ENCODE data around the gene RIN3. TPM values are rescaled to one million over a fixed set of nuclear protein-coding genes. Genes with fewer than 3 reads are reported as not detected.

Gene RIN3
- total RNA-seq, 2 donors from 2014 or later, result 6.6 to 11.8 TPM

DNA sequence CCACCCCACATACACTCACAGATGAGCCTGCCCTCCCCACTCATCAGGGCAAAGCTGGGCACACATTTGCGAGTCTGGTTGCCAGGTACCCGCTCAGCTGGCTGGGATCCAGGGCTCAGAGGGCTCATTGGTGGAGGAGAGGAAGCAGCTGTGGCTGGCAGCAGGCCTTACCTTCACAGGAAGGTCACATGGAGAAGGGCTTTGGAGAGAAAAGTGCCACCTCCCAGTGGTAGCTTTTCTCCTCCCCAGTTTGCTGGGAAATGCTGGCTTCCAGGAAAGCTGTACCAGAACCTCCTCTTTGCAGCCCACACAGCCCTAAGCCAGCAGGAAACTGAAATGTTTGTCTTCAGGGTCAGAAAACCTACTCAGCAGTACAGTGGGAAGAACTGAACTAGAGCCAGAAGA lies 179.2 kb downstream of the RIN3 start:
- DNase-seq (ENCODE audit: low spot score), result no peak
- H3K36me3 ChIP-seq, result no peaks in the 10 kb centered on the region
- peak overlapping the region; percentile 40 to 49 for H3K27ac ChIP-seq
- TF ChIP-seq, protein P1, sequence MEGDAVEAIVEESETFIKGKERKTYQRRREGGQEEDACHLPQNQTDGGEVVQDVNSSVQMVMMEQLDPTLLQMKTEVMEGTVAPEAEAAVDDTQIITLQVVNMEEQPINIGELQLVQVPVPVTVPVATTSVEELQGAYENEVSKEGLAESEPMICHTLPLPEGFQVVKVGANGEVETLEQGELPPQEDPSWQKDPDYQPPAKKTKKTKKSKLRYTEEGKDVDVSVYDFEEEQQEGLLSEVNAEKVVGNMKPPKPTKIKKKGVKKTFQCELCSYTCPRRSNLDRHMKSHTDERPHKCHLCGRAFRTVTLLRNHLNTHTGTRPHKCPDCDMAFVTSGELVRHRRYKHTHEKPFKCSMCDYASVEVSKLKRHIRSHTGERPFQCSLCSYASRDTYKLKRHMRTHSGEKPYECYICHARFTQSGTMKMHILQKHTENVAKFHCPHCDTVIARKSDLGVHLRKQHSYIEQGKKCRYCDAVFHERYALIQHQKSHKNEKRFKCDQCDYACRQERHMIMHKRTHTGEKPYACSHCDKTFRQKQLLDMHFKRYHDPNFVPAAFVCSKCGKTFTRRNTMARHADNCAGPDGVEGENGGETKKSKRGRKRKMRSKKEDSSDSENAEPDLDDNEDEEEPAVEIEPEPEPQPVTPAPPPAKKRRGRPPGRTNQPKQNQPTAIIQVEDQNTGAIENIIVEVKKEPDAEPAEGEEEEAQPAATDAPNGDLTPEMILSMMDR (IDR thresholded peaks at IDR 0.05), result no peak
- no peaks in the 10 kb centered on the region for H3K27me3 ChIP-seq
- no peak overlapping the region for H3K4me3 ChIP-seq
- H3K4me1 ChIP-seq, result peaks cover 0 to 29% of the 10 kb centered on the region in 2 donors
- no peaks in the 10 kb centered on the region for H3K9me3 ChIP-seq

DNA sequence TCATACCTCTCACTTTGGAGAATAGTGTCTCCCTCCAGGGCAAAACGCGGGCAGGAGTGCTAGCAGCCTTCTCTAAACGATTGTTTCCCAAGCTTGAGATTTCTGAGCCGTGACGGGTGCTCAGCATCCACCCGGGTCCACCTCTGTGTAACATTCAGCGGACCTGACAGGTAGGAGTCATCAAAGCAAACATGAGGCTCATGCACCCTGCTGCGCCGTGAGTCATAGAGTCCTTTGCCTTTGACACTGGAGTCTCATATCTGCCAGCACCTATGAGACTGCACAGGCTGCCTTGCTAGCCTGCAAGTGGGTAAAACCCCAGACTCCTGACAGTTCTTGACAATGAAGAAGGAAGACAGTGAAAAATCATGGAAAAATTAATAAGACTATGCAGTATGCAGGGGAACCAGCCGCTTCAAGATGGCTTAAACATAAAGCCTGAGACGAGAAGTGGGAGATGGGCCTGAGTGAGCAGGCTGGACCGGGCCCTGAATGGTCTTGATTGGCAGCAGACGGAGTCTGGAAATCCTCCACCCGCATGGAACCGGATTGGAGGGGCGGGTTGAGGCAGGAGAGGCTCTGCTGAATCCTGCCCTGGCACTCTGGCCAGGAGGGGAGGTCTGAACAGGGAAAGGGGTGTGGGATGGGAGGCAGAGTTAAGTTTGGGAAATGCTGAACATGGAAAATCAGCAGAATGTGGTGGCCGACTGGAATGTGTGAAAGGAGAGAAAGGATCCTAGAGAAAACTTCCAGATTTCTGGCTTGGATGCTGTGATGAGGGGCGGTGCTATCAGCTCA lies 180.6 kb downstream of the RIN3 start:
- peaks cover 0 to 29% of the 10 kb centered on the region in 2 donors for H3K4me1 ChIP-seq
- H3K4me3 ChIP-seq, result no peak overlapping the region
- no peak for DNase-seq (ENCODE audit: low spot score)
- no peaks in the 10 kb centered on the region for H3K9me3 ChIP-seq
- no peak overlapping the region for H3K27ac ChIP-seq
- TF ChIP-seq, protein P1 (IDR thresholded peaks at IDR 0.05), result no peak
- no peaks in the 10 kb centered on the region for H3K27me3 ChIP-seq
- H3K36me3 ChIP-seq, result no peaks in the 10 kb centered on the region

DNA sequence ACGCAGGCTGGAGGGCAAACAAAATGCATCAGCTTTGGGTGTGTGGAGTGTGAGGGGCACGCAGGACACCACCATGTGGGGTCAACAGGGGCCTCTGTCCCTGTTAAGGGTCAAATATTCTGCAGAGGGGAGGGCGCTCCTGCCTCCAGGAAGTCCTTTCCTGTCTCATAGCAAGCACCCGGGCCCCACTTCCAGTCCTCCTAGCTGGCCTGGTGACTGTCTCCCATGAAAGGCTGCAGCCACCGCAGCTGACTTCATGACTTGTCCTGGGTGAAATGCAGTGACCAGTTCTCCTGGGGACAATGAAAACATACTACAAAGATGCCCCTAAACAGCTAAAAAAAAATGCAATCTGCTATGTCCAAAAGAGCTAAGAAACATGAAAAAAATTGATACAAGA lies 181.2 kb downstream of the RIN3 start:
- DNase-seq (ENCODE audit: low spot score), result no peak
- TF ChIP-seq, protein P1 (IDR thresholded peaks at IDR 0.05), result no peak
- H3K27me3 ChIP-seq, result no peaks in the 10 kb centered on the region

DNA sequence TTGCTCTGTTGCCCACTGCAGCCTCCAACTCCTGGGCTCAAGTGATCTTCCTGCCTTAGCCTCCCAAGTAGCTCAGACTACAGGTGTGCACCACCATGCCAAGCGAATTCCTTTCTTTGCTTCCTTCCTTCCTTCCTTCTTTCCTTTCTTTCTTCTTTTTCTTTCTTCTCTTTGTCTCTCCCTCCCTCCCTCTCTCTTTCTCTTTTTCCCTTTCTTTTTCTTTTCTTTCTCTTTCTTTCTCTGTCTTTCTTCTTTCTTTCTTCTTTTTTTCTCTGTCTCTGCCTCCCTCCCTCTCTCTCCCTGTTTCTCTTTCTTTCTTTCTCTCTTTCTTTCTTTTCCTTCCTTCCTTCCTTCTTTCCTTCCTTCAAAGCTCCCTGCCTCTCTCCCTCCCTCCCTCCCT lies 182.0 kb downstream of the RIN3 start:
- TF ChIP-seq, protein P1 (IDR thresholded peaks at IDR 0.05), result no peak
- H3K4me1 ChIP-seq, result peaks cover 0 to 29% of the 10 kb centered on the region in 2 donors
- H3K4me3 ChIP-seq, result no peak overlapping the region
- no peaks in the 10 kb centered on the region for H3K9me3 ChIP-seq
- no peak overlapping the region for H3K27ac ChIP-seq
- no peaks in the 10 kb centered on the region for H3K36me3 ChIP-seq
- DNase-seq (ENCODE audit: low spot score), result no peak
- H3K27me3 ChIP-seq, result no peaks in the 10 kb centered on the region

More for the DNA sequence above, 181.2 kb downstream of the RIN3 start:
- H3K36me3 ChIP-seq, result no peaks in the 10 kb centered on the region
- no peak overlapping the region for H3K4me3 ChIP-seq
- no peak overlapping the region for H3K27ac ChIP-seq
- H3K9me3 ChIP-seq, result no peaks in the 10 kb centered on the region
- H3K4me1 ChIP-seq, result peaks cover 0 to 29% of the 10 kb centered on the region in 2 donors

DNA sequence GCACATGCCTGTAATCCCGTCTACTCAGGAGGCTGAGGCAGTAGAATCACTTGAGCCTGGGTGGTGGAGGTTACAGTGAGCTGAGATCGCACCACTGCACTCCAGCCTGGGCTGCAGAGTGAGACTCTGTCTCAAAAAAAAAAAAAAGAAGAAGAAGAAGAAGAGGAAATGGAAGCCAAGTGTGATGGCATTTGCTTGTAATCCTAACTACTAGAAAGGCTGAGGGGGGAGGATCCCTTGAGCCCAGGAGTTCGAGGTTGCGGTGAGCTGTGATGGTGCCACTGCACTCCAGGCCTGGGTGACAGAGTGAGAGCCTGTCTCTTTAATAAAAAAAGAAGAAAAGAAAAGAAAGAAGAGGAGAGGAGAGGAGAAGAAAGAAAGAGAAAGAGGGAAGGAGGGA lies 182.8 kb downstream of the RIN3 start:
- Histone ChIP-seq H3K4me1 (peaks cover 0 to 29% of the 10 kb centered on the region in 2 donors), H3K9me3 (no peaks in the 10 kb centered on the region), H3K27me3 (no peaks in the 10 kb centered on the region)

More for the DNA sequence above, 182.8 kb downstream of the RIN3 start:
- H3K36me3 ChIP-seq, result no peaks in the 10 kb centered on the region
- DNase-seq (ENCODE audit: low spot score), result no peak
- TF ChIP-seq, protein P1 (IDR thresholded peaks at IDR 0.05), result no peak
- no peak overlapping the region for H3K4me3 ChIP-seq
- H3K27ac ChIP-seq, result no peak overlapping the region
